Measurements from ENCODE around the gene OR6V1.

- no peak for TF ChIP-seq CTCF (IDR thresholded peaks at IDR 0.05)
- no peak for TF ChIP-seq POLR2A (IDR thresholded peaks at IDR 0.05)
These were observed 22.0 kb downstream of the OR6V1 start for GRCh38 chr7:143074141-143074540.

Measured in uterus (tissue), 2 donors.